Stimulated activated CD8-positive, alpha-beta memory T cell treated with anti-CD3 and anti-CD28 coated beads, Interleukin-7, amount 100 ng/mL, for 1 hour (primary cell): ENCODE measurements around the gene ADARB2.
"Not testable (repeated sequence)": the region's sequence is repeated elsewhere in the genome, so short reads cannot be mapped to it uniquely, and the experiment has no call there.

Experiments used
- DNase-seq, 2 donors: peaks; one replicate each; pipeline ENCODE4 v3.0.0-alpha.2; 2020; ENCODE audit warnings: low read depth in 2 of 2

The ADARB2 gene

GRCh38 chr10:1616701-1617100 lies 120.6 kb downstream of the ADARB2 start:
- not testable (repeated sequence) for DNase-seq

- DNase-seq = no peak
These were observed 122.0 kb downstream of the ADARB2 start for GRCh38 chr10:1615186-1615954.

GRCh38 chr10:1613511-1613910 lies 123.8 kb downstream of the ADARB2 start:
- DNase-seq = no peak

- no peak for DNase-seq
These were observed 124.4 kb downstream of the ADARB2 start for GRCh38 chr10:1612908-1613307.

GRCh38 chr10:1611936-1612550 lies 125.3 kb downstream of the ADARB2 start:
- no peak for DNase-seq

GRCh38 chr10:1610986-1611770 lies 126.1 kb downstream of the ADARB2 start:
- no peak for DNase-seq

GRCh38 chr10:1609648-1609970 lies 127.7 kb downstream of the ADARB2 start:
- no peak for DNase-seq

GRCh38 chr10:1608851-1609647 lies 128.3 kb downstream of the ADARB2 start:
- DNase-seq = no peak

- no peak for DNase-seq
These were observed 128.9 kb downstream of the ADARB2 start for GRCh38 chr10:1608408-1608807.

- no peak for DNase-seq
These were observed 129.9 kb downstream of the ADARB2 start for GRCh38 chr10:1607466-1607865.

GRCh38 chr10:1605999-1606940 lies 131.1 kb downstream of the ADARB2 start:
- no peak for DNase-seq

GRCh38 chr10:1605121-1605520 lies 132.2 kb downstream of the ADARB2 start:
- DNase-seq = no peak

- no peak for DNase-seq
These were observed 133.1 kb downstream of the ADARB2 start for GRCh38 chr10:1604246-1604645.

- DNase-seq = no peak
These were observed 134.1 kb downstream of the ADARB2 start for GRCh38 chr10:1603181-1603580.

- DNase-seq = no peak
These were observed 135.3 kb downstream of the ADARB2 start for GRCh38 chr10:1602037-1602484.

GRCh38 chr10:1601406-1601805 lies 135.9 kb downstream of the ADARB2 start:
- no peak for DNase-seq

GRCh38 chr10:1600861-1601260 lies 136.5 kb downstream of the ADARB2 start:
- DNase-seq = no peak

- no peak for DNase-seq
These were observed 138.8 kb downstream of the ADARB2 start for GRCh38 chr10:1598393-1599153.

- no peak for DNase-seq
These were observed 139.8 kb downstream of the ADARB2 start for GRCh38 chr10:1597370-1598146.
